Liver (tissue), 9 donors: Measurements from ENCODE around the gene SLC49A3. TPM values are rescaled to one million over a fixed set of nuclear protein-coding genes. Genes with fewer than 3 reads are reported as not detected.

Experiments used
- DNase-seq: peaks from one replicate; pipeline ENCODE4 v3.0.0-alpha.2; 2017; ENCODE audit warnings: low spot score
- H3K27ac ChIP-seq, 2 donors: one replicate each; pipeline ENCODE4 v1.7.0; 2013; ENCODE audit warnings: inconsistent platforms in 2 of 2, low read length in 2 of 2, control low read depth in 1 of 2, low read depth in 1 of 2, mild to moderate bottlenecking in 1 of 2
- H3K27me3 ChIP-seq, 4 donors: one replicate each; pipeline versions ENCODE4 v1.6.1 to v1.7.0; 2013; ENCODE audit warnings: low read length in 3 of 4, inconsistent platforms in 1 of 4, mild to moderate bottlenecking in 1 of 4, moderate library complexity in 1 of 4; ENCODE audit not compliant: control insufficient read depth in 4 of 4, insufficient read depth in 4 of 4
- H3K36me3 ChIP-seq, 4 donors: one replicate each; pipeline versions ENCODE4 v1.6.1 to v1.7.0; 2013; ENCODE audit warnings: low read length in 3 of 4, mild to moderate bottlenecking in 3 of 4, low read depth in 1 of 4, moderate library complexity in 1 of 4; ENCODE audit not compliant: control insufficient read depth in 4 of 4, insufficient read depth in 3 of 4
- H3K4me1 ChIP-seq, 4 donors: one replicate each; pipeline versions ENCODE4 v1.6.1 to v1.7.0; 2013; ENCODE audit warnings: low read length in 3 of 4, mild to moderate bottlenecking in 3 of 4, moderate library complexity in 1 of 4; ENCODE audit not compliant: control insufficient read depth in 4 of 4, insufficient read depth in 4 of 4
- H3K4me3 ChIP-seq, 3 donors: one replicate each; pipeline versions ENCODE4 v1.6.1 to v1.7.0; 2013; ENCODE audit warnings: low read length in 3 of 3, control low read depth in 1 of 3, low read depth in 1 of 3, mild to moderate bottlenecking in 1 of 3
- H3K9ac ChIP-seq, 2 donors: one replicate each; pipeline ENCODE4 v1.7.0; 2013; ENCODE audit warnings: low read length in 2 of 2, mild to moderate bottlenecking in 2 of 2, moderate library complexity in 2 of 2, control low read depth in 1 of 2, low read depth in 1 of 2
- H3K9me3 ChIP-seq, 4 donors: one replicate each; pipeline versions ENCODE4 v1.6.1 to v1.7.0; 2013; ENCODE audit warnings: low read length in 3 of 4; ENCODE audit not compliant: control insufficient read depth in 4 of 4
- FOXA2 ChIP-seq: IDR thresholded peaks from 2 replicates; pipeline ENCODE4 v1.6.1; 2016; ENCODE audit warnings: antibody characterized with exemption
- GABPA ChIP-seq, 2 donors: IDR thresholded peaks in 1 of 2; conservative IDR thresholded peaks in 1 of 2; 2 replicates each; pipeline ENCODE4 v1.6.1; 2016; ENCODE audit warnings: antibody characterized with exemption in 2 of 2, mild to moderate bottlenecking in 1 of 2, moderate library complexity in 1 of 2
- HNF4A ChIP-seq, 2 donors: conservative IDR thresholded peaks; 2 replicates each; pipeline ENCODE4 v1.6.1; 2016; ENCODE audit warnings: antibody characterized with exemption in 2 of 2, mild to moderate bottlenecking in 2 of 2
- JUND ChIP-seq, 2 donors: IDR thresholded peaks; 2 replicates each; pipeline ENCODE4 v1.6.1; 2016; ENCODE audit warnings: antibody characterized with exemption in 2 of 2
- NR2F2 ChIP-seq: IDR thresholded peaks from 2 replicates; pipeline ENCODE4 v1.6.1; 2016; ENCODE audit warnings: antibody characterized with exemption
- RAD21 ChIP-seq, 2 donors: IDR thresholded peaks; 2 replicates each; pipeline ENCODE4 v1.6.1; 2016; ENCODE audit warnings: antibody characterized with exemption in 2 of 2, mild to moderate bottlenecking in 2 of 2
- RXRA ChIP-seq, 2 donors: IDR thresholded peaks; 2 replicates each; pipeline ENCODE4 v1.6.1; 2017 to 2018; ENCODE audit warnings: antibody characterized with exemption in 2 of 2, mild to moderate bottlenecking in 1 of 2
- SP1 ChIP-seq: IDR thresholded peaks from 2 replicates; pipeline ENCODE4 v1.6.1; 2018; ENCODE audit warnings: antibody characterized with exemption, mild to moderate bottlenecking
- YY1 ChIP-seq: IDR thresholded peaks from 2 replicates; pipeline ENCODE4 v1.6.1; 2016; ENCODE audit warnings: antibody characterized with exemption, mild to moderate bottlenecking
- WGBS: extraction: QIAGEN DNeasy Blood & Tissue Kit; methylation state at CpG from one replicate; pipeline ENCODE4 v1.1.7; 2013; 5-methylcytosine and 5-hydroxymethylcytosine counted together
- polyA plus RNA-seq, 2 donors: library from polyadenylated mRNA; stranded (reverse) in 1 of 2; unstranded in 1 of 2; fragments of 200-250 nt in 1 of 2; fragments of >200 nt in 1 of 2; fragmentation: Nextera tagmentation in 1 of 2; extraction: Ambion mirVana in 1 of 2; gene quantifications; one replicate each; pipeline versions ENCODE4 v1.2.1 to v1.2.3, GENCODE V29; 2013 to 2015
- total RNA-seq, 2 donors: library from RNA; depleted of rRNA; stranded (reverse); fragments of >200 nt; gene quantifications; one replicate each; pipeline ENCODE4 v1.2.3, GENCODE V29; 2014
- TF ChIP-seq, protein P1 (sequence below): IDR thresholded peaks from 2 replicates; pipeline ENCODE4 v1.6.1; 2016; ENCODE audit warnings: antibody characterized with exemption
- TF ChIP-seq, protein P2 (sequence below): IDR thresholded peaks from 2 replicates; pipeline ENCODE4 v1.6.1; 2016; ENCODE audit warnings: antibody characterized with exemption
- donor health status: healthy.
- donor health status: healthy.
- donor health status: healthy.
- donor health status: healthy.
- donor health status: healthy.

SLC49A3 gene
- total and polyA plus RNA-seq, 4 donors = 0.40 to 3.6 (median 2.0) TPM

DNA sequence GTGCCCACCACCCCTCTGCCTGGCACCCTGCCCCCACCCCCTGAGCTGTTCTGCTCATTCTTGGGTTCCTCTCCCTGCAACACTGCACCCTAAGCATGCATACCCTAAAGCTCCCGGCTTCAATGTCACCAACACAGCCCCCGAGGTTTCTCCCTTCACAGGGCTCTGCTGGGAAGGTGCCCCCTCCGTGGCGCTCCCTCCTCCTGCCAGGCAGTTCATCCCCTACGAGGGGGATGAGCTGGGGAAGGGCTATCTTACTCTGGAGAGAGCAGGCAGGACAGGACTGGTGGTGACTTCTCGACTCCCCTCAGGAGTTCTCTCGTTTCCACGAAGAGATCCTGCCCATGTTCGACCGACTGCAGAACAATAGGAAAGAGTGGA, 21.4 kb downstream of the SLC49A3 start:
- WGBS = 69% methylated on average over 10 of the region's 10 CpGs
- DNase-seq = no peak
- TF ChIP-seq YY1 = no peak
- TF ChIP-seq, protein P1, sequence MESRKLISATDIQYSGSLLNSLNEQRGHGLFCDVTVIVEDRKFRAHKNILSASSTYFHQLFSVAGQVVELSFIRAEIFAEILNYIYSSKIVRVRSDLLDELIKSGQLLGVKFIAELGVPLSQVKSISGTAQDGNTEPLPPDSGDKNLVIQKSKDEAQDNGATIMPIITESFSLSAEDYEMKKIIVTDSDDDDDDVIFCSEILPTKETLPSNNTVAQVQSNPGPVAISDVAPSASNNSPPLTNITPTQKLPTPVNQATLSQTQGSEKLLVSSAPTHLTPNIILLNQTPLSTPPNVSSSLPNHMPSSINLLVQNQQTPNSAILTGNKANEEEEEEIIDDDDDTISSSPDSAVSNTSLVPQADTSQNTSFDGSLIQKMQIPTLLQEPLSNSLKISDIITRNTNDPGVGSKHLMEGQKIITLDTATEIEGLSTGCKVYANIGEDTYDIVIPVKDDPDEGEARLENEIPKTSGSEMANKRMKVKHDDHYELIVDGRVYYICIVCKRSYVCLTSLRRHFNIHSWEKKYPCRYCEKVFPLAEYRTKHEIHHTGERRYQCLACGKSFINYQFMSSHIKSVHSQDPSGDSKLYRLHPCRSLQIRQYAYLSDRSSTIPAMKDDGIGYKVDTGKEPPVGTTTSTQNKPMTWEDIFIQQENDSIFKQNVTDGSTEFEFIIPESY = no peak
- no peak for TF ChIP-seq SP1
- TF ChIP-seq NR2F2 = no peak
- no peak for TF ChIP-seq GABPA (IDR thresholded peaks at IDR 0.05 in 1 of 2, conservative IDR thresholded peaks at IDR 0.05 in 1 of 2)
- H3K9me3 ChIP-seq = no peaks in the 10 kb centered on the region
- no peaks in the 10 kb centered on the region for H3K27me3 ChIP-seq
- H3K4me3 ChIP-seq = no peak overlapping the region
- H3K27ac ChIP-seq = no peak overlapping the region
- H3K36me3 ChIP-seq = peaks cover 2 to 18% (median 13%) of the 10 kb centered on the region in 4 donors
- no peaks in the 10 kb centered on the region for H3K4me1 ChIP-seq
- H3K9ac ChIP-seq = no peak overlapping the region

DNA sequence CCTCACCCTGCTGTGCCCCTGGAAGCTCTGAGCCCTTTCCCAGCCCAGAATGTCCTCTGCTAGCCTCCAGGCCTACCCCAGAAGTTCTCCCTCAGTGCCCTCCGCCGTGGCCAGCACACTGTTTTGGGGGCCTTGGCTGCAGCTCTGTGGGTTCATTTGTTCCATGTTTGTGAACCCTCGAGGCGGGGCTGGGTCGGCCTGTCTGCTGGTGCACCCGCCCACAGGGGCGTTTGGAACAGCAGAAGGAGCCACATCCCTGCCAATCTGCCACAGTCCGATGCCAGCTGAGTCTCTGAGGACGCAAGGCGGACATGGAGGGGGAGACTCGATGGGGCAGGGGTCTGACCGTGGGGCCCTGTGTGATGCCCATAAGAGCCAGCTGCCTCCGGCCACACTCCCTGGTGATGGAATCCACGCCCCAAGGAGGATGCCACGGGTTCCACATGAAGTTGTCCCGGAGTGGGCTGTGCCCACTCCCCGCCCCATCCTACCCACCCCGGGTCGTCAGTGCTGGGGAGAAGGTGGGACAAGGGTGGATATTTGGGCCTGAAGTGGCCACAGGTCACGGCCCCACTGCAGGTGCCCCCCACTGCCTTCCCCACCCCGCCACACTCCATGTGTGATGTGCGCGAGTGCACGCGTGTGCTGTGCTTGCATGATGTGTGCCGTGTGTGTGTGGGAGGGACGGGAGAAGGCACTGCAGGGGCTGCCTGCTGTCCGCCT, 22.0 kb downstream of the SLC49A3 start:
- H3K27ac ChIP-seq = no peak overlapping the region
- peaks cover 1 to 14% (median 8%) of the 10 kb centered on the region in 4 donors for H3K36me3 ChIP-seq
- WGBS = 85% methylated on average over 28 of the region's 28 CpGs
- H3K27me3 ChIP-seq = no peaks in the 10 kb centered on the region
- H3K4me1 ChIP-seq = no peaks in the 10 kb centered on the region
- H3K9me3 ChIP-seq = no peaks in the 10 kb centered on the region
- DNase-seq = no peak
- H3K4me3 ChIP-seq = no peak overlapping the region
- TF ChIP-seq, protein P1 = no peak
- TF ChIP-seq SP1 (no peak), HNF4A (conservative IDR thresholded peaks at IDR 0.05) (no peak), RXRA (IDR thresholded peaks at IDR 0.05) (no peak), RAD21 (IDR thresholded peaks at IDR 0.05) (no peak), FOXA2 (no peak)
- TF ChIP-seq, protein P2, sequence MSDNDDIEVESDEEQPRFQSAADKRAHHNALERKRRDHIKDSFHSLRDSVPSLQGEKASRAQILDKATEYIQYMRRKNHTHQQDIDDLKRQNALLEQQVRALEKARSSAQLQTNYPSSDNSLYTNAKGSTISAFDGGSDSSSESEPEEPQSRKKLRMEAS = no peak
- no peak overlapping the region for H3K9ac ChIP-seq

DNA sequence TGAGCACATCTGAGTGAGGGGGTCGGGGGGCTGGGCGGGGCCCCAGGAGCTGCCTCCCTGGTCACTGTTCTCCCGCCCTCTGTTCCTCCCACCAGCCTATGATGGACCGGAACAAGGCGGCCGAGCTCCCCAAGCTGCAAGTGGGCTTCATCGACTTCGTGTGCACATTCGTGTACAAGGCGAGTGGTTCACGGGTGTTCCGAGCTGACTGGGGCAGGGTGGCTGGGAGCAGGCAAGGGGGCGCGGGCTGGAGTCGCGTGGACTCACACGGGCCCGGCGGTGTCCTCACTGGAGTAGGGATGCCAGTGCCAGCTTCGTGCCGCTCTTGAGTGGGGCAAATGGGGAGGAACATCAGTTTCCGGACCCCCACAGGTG, 22.5 kb downstream of the SLC49A3 start:
- Histone ChIP-seq H3K9me3 (no peaks in the 10 kb centered on the region), H3K4me3 (no peak overlapping the region), H3K9ac (no peak overlapping the region), H3K27me3 (no peaks in the 10 kb centered on the region), H3K27ac (no peak overlapping the region), H3K36me3 (peaks cover 0 to 8% (median 3%) of the 10 kb centered on the region in 4 donors), H3K4me1 (no peaks in the 10 kb centered on the region)
- 83% methylated on average over 22 of the region's 22 CpGs for WGBS
- TF ChIP-seq JUND (IDR thresholded peaks at IDR 0.05) (no peak), FOXA2 (no peak)
- no peak for DNase-seq
